ENCODE data around the gene PSMA6. TPM values are rescaled to one million over a fixed set of nuclear protein-coding genes. Genes with fewer than 3 reads are reported as not detected.

The PSMA6 gene
- total and polyA plus RNA-seq, 4 donors: 87.5 to 151 (median 98.8) TPM

DNA sequence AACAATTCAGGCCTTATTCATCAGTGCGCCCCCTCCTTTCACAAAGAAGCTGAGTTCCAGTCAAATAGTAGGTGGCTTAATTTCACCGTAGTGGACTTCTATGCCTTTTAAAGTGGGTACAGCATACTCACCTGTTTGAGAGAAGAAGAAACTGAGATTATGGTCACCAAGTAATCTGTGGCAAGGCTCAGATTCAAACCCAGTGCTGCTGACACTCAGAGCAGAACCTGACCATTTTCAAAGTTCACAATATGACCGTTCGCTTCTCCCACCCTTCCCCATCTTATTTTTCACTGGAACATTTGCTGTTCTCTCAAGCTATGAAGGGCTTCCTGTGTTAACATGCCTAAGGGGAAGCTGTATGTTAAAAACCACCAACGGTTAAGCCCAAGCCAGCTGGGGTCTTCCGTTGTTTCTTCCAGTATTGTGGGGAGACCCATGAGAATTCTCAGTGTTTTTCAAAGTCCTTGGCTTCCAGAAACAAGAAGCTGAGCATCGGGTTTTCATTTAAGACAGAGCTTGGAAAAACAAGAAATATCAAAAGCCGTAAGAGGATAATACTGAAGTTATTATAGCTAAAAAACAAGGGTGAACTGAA lies 6.1 kb upstream of the PSMA6 start:
- Histone ChIP-seq H3K9me3 (ENCODE audit: control insufficient read depth in 4 of 4, low read length in 3 of 4) (no peaks in the 10 kb centered on the region), H3K9ac (ENCODE audit: low read depth in 1 of 2, low read length in 2 of 2) (no peak overlapping the region), H3K4me1 (ENCODE audit: control insufficient read depth in 4 of 4, insufficient read depth in 4 of 4, low read length in 3 of 4) (peaks cover 1 to 22% (median 20%) of the 10 kb centered on the region in 4 donors), H3K36me3 (ENCODE audit: control insufficient read depth in 4 of 4, insufficient read depth in 3 of 4, low read depth in 1 of 4, low read length in 3 of 4) (peaks cover 0 to 6% (median 0%) of the 10 kb centered on the region in 4 donors), H3K27me3 (ENCODE audit: control insufficient read depth in 4 of 4, insufficient read depth in 4 of 4, low read length in 3 of 4) (no peaks in the 10 kb centered on the region), H3K27ac (ENCODE audit: low read depth in 1 of 2, low read length in 2 of 2) (peak overlapping the region; percentile 21 to 49), H3K4me3 (ENCODE audit: low read depth in 1 of 3, low read length in 3 of 3) (no peak overlapping the region)
- DNase-seq (ENCODE audit: low spot score): no peak
- WGBS: 81% methylated on average over 8 of the region's 8 CpGs
- TF ChIP-seq REST (IDR thresholded peaks at IDR 0.05) (no peak), YY1 (IDR thresholded peaks at IDR 0.05) (no peak), ZBTB33 (IDR thresholded peaks at IDR 0.05) (no peak), RXRA (IDR thresholded peaks at IDR 0.05) (no peak), GABPA (IDR thresholded peaks at IDR 0.05 in 1 of 2, conservative IDR thresholded peaks at IDR 0.05 in 1 of 2) (no peak), TAF1 (conservative IDR thresholded peaks at IDR 0.05) (no peak), MAX (IDR thresholded peaks at IDR 0.05) (no peak), HNF4A (conservative IDR thresholded peaks at IDR 0.05) (no peak), RAD21 (IDR thresholded peaks at IDR 0.05) (no peak), CTCF (IDR thresholded peaks at IDR 0.05; ENCODE audit: low read depth, low read length, missing input control) (no peak), JUND (IDR thresholded peaks at IDR 0.05) (no peak), HNF4G (IDR thresholded peaks at IDR 0.05) (no peak), EGR1 (IDR thresholded peaks at IDR 0.05; ENCODE audit: low read depth in 2 of 2) (no peak), FOXA2 (IDR thresholded peaks at IDR 0.05) (no peak)
- TF ChIP-seq, protein P1, sequence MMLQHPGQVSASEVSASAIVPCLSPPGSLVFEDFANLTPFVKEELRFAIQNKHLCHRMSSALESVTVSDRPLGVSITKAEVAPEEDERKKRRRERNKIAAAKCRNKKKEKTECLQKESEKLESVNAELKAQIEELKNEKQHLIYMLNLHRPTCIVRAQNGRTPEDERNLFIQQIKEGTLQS (IDR thresholded peaks at IDR 0.05): no peak
